HFF-Myc (cell line): ENCODE data around the gene OR2A7.
"Not testable (repeated sequence)": the region's sequence is repeated elsewhere in the genome, so short reads cannot be mapped to it uniquely, and the experiment has no call there.

Experiments
- DNase-seq: peaks from one replicate; pipeline ENCODE4 v3.0.0-alpha.2; 2011; ENCODE audit warnings: low read depth; ENCODE audit errors: extremely low read depth
- H3K4me3 ChIP-seq: replicated peaks from 2 replicates; pipeline ENCODE4 v1.5.1; 2011; ENCODE audit warnings: low read depth, mild to moderate bottlenecking, control low read depth, low read length

The OR2A7 gene

DNA sequence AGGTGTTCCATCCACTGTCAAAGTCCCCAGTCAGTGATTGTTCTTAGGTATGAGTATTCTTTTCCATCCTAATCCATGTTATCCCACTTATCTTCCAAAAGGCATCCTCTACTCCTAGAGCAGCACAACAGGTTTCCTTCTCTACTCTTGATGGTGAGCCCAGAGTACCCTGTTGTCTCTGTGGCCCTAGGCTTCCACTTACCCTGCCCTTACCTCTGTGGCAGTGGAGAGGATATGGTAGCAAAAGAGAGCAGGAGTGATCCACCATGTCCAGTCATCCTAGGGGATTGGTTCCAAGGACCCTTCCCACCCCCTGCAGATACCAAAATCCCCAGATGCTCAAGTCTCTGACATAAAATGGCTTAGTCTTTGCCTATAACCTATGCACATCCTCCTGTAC is 47.4 kb downstream of the OR2A7 start:
- not testable (repeated sequence) for H3K4me3 ChIP-seq, DNase-seq
